ENCODE measurements around the gene SLC5A6.

DNA sequence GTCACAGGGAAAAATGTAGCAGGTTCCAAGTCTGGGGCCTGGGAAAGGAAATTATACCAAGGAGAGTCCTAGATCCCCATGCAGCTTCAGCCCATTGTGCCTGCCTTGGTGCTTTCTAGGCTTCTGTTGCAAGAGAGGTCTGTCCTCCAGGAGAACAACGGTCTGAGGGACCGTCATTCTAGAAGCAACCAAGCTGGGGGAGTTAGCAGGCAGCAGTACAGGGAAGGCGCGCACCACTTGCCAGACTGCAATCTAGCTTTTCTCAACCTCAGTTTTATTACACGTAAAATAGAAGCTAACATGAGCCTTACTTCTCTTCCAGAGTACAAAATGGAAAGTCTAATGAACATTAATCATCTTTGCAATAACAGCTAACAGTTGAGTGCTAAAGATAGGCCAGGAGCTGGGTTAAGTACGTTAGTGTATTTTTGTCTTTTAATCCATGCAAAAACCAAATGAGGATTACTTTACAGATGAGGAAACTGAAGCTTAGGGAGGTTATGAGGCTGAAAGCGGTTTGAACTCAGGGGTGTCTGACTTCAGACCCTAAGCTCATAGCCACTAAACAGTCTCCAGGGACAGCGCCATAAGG lies 61.3 kb downstream of the SLC5A6 start:
- TF ChIP-seq, protein P1, sequence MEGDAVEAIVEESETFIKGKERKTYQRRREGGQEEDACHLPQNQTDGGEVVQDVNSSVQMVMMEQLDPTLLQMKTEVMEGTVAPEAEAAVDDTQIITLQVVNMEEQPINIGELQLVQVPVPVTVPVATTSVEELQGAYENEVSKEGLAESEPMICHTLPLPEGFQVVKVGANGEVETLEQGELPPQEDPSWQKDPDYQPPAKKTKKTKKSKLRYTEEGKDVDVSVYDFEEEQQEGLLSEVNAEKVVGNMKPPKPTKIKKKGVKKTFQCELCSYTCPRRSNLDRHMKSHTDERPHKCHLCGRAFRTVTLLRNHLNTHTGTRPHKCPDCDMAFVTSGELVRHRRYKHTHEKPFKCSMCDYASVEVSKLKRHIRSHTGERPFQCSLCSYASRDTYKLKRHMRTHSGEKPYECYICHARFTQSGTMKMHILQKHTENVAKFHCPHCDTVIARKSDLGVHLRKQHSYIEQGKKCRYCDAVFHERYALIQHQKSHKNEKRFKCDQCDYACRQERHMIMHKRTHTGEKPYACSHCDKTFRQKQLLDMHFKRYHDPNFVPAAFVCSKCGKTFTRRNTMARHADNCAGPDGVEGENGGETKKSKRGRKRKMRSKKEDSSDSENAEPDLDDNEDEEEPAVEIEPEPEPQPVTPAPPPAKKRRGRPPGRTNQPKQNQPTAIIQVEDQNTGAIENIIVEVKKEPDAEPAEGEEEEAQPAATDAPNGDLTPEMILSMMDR (IDR thresholded peaks at IDR 0.05): no peak
- TF ChIP-seq POLR2AphosphoS5 (IDR thresholded peaks at IDR 0.05) (no peak), POLR2A (IDR thresholded peaks at IDR 0.05) (no peak)

All from transverse colon (tissue), 4 donors.